Upper lobe of left lung (tissue), 6 donors: Measurements from ENCODE around the gene OGFOD2. TPM values are rescaled to one million over a fixed set of nuclear protein-coding genes. Genes with fewer than 3 reads are reported as not detected.

ENCODE experiments used
- ATAC-seq, 2 donors: fragments of 200-7000 bp; cut with Tn5 transposase; one replicate each; pipeline ENCODE4 v1.9.1; 2022; ENCODE audit warnings: mild to moderate bottlenecking in 2 of 2, moderate library complexity in 2 of 2; ENCODE audit not compliant: low FRiP score in 2 of 2
- DNase-seq, 2 donors: peaks; one replicate each; pipeline ENCODE4 v3.0.0-alpha.2; 2019 to 2020
- H3K27ac ChIP-seq, 4 donors: fragments of 200-600 bp; sonication (generic); one replicate each; pipeline ENCODE4 v1.5.1; 2016 to 2019
- H3K27me3 ChIP-seq, 4 donors: fragments of 200-600 bp; sonication (generic); one replicate each; pipeline ENCODE4 v1.5.1; 2017 to 2019
- H3K36me3 ChIP-seq, 4 donors: fragments of 200-600 bp; sonication (generic); one replicate each; pipeline ENCODE4 v1.5.1; 2016 to 2019
- H3K4me1 ChIP-seq, 4 donors: fragments of 200-600 bp; sonication (generic); one replicate each; pipeline ENCODE4 v1.5.1; 2018 to 2019
- H3K4me3 ChIP-seq, 4 donors: fragments of 200-600 bp; sonication (generic); one replicate each; pipeline ENCODE4 v1.5.1; 2017 to 2019; ENCODE audit warnings: mild to moderate bottlenecking in 2 of 4, moderate library complexity in 1 of 4
- H3K9me3 ChIP-seq, 4 donors: fragments of 200-600 bp; sonication (generic); one replicate each; pipeline ENCODE4 v1.5.1; 2018 to 2019
- CTCF ChIP-seq, 6 experiments: fragments of 450-650 bp in 4 of 6; fragments of 200-600 bp in 2 of 6; sonication (generic) in 2 of 6; IDR thresholded peaks; one replicate each; pipeline ENCODE4 v1.5.1; 2016 to 2019; ENCODE audit warnings: antibody characterized with exemption in 6 of 6
- EP300 ChIP-seq, 4 donors: sonication (generic); formaldehyde crosslinking; IDR thresholded peaks; one replicate each; pipeline ENCODE4 v1.5.1; 2017; ENCODE audit warnings: antibody characterized with exemption in 4 of 4, control low read depth in 2 of 4
- POLR2A ChIP-seq, 4 donors: fragments of 450-650 bp; IDR thresholded peaks; one replicate each; pipeline ENCODE4 v1.5.1; 2016 to 2017; ENCODE audit warnings: antibody characterized with exemption in 4 of 4, mild to moderate bottlenecking in 2 of 4
- POLR2AphosphoS5 ChIP-seq, 2 donors: sonication (generic); formaldehyde crosslinking; IDR thresholded peaks; one replicate each; pipeline ENCODE4 v1.5.1; 2017; ENCODE audit warnings: antibody characterized with exemption in 2 of 2
- WGBS, 2 donors: methylation state at CpG; one replicate each; pipeline ENCODE4 v1.1.5; 2017 to 2018; 5-methylcytosine and 5-hydroxymethylcytosine counted together
- total RNA-seq, 6 donors: library from RNA; depleted of rRNA in 4 of 6; stranded (reverse); fragments of >200 nt in 4 of 6; gene quantifications; one replicate each; pipeline versions ENCODE4 v1.1.0 to v1.2.1, GENCODE V29; 2016 to 2021
- donor health status: DM: no; HTN: no; CAD: no; lungs with moderate emphysema.
- donor health status: DM: no; HTN: yes; CAD: no; lungs with severe emphysema.

The OGFOD2 gene
- total RNA-seq, result 10 to 100 TPM in 5 of 6 donors, 1 to 10 TPM in 1; 8.1 to 44.0 (median 17.6) TPM

GRCh38 chr12:122974892-122975789 is at the start of gene OGFOD2:
OGFOD2 (plus strand) TSS chr12:122975244; CDS start chr12:122975252, 8 bp downstream.
- peaks cover 32 to 56% (median 34%) of the 10 kb centered on the region in 4 donors for H3K4me1 ChIP-seq
- peak within 1 kb of the TSS; percentile 96 to 99 (median 97) for H3K27ac ChIP-seq
- no peaks in the 10 kb centered on the region for H3K9me3 ChIP-seq
- H3K36me3 ChIP-seq, result peaks cover 0 to 6% (median 3%) of the 10 kb centered on the region in 4 donors
- peak; percentile 97 for ATAC-seq
- WGBS, 2 donors, result 0% methylated on average over 7 to 58 of the region's 66 CpGs
- peak; percentile 90 to 97 for DNase-seq
- peak within 1 kb of the TSS; percentile 89 to 99 (median 94) for H3K4me3 ChIP-seq
- TF ChIP-seq EP300 (IDR thresholded peaks at IDR 0.05) (peak in 1 of 4 donors; percentile 16), POLR2AphosphoS5 (IDR thresholded peaks at IDR 0.05) (peak in 1 of 2 donors; percentile 75), POLR2A (IDR thresholded peaks at IDR 0.05) (peak in 2 of 4 donors; percentile 17 to 68), CTCF (IDR thresholded peaks at IDR 0.05) (no peak)
- H3K27me3 ChIP-seq, result no peaks in the 10 kb centered on the region

GRCh38 chr12:122927756-122928403 is 47.2 kb upstream of the OGFOD2 start:
- H3K27ac ChIP-seq, result no peak overlapping the region
- 82 to 86% methylated on average over 11 of the region's 11 CpGs for WGBS, 2 donors
- H3K4me3 ChIP-seq, result no peak overlapping the region
- DNase-seq (no peak), ATAC-seq (no peak)
- no peaks in the 10 kb centered on the region for H3K4me1 ChIP-seq
- H3K9me3 ChIP-seq, result no peaks in the 10 kb centered on the region
- H3K27me3 ChIP-seq, result no peaks in the 10 kb centered on the region
- no peaks in the 10 kb centered on the region for H3K36me3 ChIP-seq
- TF ChIP-seq CTCF (IDR thresholded peaks at IDR 0.05) (no peak), EP300 (IDR thresholded peaks at IDR 0.05) (no peak), POLR2AphosphoS5 (IDR thresholded peaks at IDR 0.05) (no peak), POLR2A (IDR thresholded peaks at IDR 0.05) (no peak)

- WGBS, 2 donors, result 85 to 86% methylated on average over 12 of the region's 12 CpGs
- no peaks in the 10 kb centered on the region for H3K9me3 ChIP-seq
- no peak for ATAC-seq
- no peaks in the 10 kb centered on the region for H3K36me3 ChIP-seq
- no peak for DNase-seq
- TF ChIP-seq POLR2AphosphoS5 (IDR thresholded peaks at IDR 0.05) (no peak), CTCF (IDR thresholded peaks at IDR 0.05) (no peak), EP300 (IDR thresholded peaks at IDR 0.05) (no peak), POLR2A (IDR thresholded peaks at IDR 0.05) (no peak)
- H3K4me3 ChIP-seq, result no peak overlapping the region
- no peaks in the 10 kb centered on the region for H3K27me3 ChIP-seq
- no peaks in the 10 kb centered on the region for H3K4me1 ChIP-seq
- H3K27ac ChIP-seq, result no peak overlapping the region
Measured at GRCh38 chr12:122928404-122929147, 46.5 kb upstream of the OGFOD2 start.

GRCh38 chr12:122929148-122929538 is 45.9 kb upstream of the OGFOD2 start:
- Histone ChIP-seq H3K36me3 (no peaks in the 10 kb centered on the region), H3K27ac (no peak overlapping the region), H3K4me3 (no peak overlapping the region), H3K9me3 (no peaks in the 10 kb centered on the region), H3K4me1 (no peaks in the 10 kb centered on the region), H3K27me3 (no peaks in the 10 kb centered on the region)
- WGBS, 2 donors, result 70 to 92% methylated on average over 2 to 14 of the region's 14 CpGs
- TF ChIP-seq POLR2AphosphoS5 (IDR thresholded peaks at IDR 0.05) (no peak), POLR2A (IDR thresholded peaks at IDR 0.05) (no peak), CTCF (IDR thresholded peaks at IDR 0.05) (no peak), EP300 (IDR thresholded peaks at IDR 0.05) (no peak)
- DNase-seq (no peak), ATAC-seq (no peak)
